HK-2 (cell line): Measurements from ENCODE around the gene UBN1.
"Not testable (repeated sequence)": the region's sequence is repeated elsewhere in the genome, so short reads cannot be mapped to it uniquely, and the experiment has no call there.

Experiments used
- DNase-seq: peaks from one replicate; pipeline ENCODE4 v3.0.0-alpha.2; 2018; ENCODE audit not compliant: unreplicated experiment

UBN1 gene

GRCh38 chr16:4904942-4905615 lies 57.8 kb downstream of the UBN1 start:
- no peak for DNase-seq

DNA sequence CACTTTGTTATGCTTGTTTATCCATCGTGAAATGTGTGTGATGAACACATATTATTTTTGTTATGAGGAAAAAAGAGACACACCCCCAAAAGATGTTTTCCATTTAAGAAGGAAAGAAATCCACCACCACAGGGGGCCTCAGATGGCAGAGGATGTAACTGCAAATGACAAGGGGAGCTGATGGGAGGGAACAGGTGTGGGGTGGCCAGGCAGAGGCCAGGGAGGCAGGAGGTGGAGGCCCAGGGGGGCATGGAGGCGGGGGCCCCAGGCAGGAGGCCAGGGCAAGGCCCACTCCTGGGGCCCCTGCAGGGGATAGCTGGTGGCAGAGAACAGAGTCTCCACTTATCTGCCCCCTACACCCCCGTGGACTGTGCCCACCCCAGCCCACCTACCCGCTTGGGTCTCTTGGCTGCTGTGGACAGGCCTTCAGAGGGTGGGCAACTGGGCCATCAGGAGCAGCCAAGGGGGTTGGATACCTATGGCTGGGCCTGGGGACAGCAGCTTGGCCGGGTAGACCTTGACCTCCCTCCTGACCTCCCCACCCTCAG lies 61.6 kb downstream of the UBN1 start:
- no peak for DNase-seq

- DNase-seq, result no peak
Measured at GRCh38 chr16:4909825-4910224, 62.5 kb downstream of the UBN1 start.

DNA sequence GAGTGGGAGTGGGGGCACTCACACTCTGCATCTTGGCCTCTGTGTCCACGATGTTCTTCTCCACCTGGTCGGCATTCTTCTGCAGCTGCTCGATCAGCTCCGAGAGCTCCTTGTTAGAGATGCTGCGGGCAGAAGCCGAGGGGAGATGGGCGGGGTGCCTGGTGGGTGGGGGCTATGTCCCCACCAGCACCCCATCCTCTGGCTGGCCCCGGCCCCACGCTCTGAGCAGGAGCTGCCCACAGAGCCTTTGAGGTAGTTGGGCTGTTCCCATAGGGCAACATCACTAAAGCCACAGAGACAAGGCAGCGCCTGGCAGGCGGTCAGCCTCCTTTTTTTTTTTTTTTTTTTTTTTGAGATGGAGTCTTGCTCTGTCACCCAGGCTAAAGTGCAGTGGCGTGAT lies 63.5 kb downstream of the UBN1 start:
- DNase-seq, result no peak

- DNase-seq, result no peak
Measured at GRCh38 chr16:4911970-4912386, 64.7 kb downstream of the UBN1 start.

GRCh38 chr16:4913130-4913773 lies 66.0 kb downstream of the UBN1 start:
- no peak for DNase-seq

DNA sequence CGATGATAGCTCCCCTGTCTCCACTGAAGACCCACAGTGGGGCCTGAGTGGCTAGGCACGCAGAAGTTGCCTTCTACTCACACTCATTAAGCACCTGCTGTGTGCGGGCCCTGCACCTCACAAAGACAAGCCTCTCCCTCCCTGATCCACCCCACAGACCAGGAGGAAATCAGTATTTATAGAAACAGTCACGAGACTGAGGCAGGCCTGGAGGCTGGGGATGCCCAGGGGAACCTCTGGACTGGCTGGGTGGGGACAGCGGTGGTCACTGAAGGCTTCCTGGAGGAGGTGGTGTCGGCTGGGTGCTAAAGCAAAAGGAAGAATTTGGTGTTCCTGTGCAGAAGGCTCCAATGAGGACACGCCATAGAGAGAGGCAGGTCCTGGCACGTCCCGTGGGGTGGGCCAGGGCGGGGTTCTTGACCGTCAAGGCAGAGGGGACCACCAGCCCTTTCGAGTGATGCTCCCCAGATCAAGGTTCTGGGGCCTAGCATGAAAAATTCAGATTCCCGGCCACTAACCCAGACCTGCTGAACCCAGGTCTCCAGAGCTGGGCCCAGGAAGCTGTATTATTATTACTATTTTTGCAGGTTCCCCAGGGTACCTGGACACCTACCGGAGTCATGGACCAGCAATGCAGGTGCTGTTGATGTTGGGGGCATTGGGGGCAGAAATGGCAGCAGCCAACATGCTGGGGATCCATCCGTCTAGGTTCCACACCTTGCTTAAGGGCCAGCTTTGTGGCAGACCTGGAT lies 66.7 kb downstream of the UBN1 start:
- no peak for DNase-seq

DNA sequence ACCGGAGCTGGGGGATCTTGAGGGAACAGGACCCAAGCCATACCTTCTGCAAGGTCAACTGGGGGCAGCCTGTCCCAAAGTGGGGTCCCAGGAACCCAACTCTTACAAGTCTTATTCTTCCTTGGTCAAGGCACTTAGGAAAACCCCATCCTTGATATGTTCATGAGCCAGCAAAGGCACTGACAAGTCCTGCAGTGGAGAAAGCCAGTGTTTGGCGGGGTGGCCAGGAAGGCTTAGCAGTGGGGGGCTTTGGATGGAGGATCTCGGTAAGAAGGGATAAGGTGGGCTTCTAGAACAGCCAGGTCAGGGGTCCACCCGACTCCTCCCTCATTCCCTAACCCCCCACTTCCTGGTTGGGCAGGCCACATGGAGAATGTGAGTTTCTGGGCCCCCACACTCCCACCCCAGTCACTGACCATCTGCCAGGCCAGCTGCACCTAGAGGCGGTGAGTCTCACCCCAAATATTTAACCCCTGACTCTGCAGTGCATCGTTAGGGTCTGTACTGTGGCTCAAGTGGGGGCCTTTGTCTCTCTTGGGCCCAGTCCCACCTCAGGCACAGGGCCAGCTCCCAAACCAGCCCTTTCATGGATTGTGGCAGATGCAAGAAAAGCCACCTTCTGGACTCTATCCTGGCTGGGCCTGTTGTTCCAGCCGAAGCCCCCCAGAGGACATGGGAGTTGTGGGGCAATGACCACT lies 67.4 kb downstream of the UBN1 start:
- no peak for DNase-seq

DNA sequence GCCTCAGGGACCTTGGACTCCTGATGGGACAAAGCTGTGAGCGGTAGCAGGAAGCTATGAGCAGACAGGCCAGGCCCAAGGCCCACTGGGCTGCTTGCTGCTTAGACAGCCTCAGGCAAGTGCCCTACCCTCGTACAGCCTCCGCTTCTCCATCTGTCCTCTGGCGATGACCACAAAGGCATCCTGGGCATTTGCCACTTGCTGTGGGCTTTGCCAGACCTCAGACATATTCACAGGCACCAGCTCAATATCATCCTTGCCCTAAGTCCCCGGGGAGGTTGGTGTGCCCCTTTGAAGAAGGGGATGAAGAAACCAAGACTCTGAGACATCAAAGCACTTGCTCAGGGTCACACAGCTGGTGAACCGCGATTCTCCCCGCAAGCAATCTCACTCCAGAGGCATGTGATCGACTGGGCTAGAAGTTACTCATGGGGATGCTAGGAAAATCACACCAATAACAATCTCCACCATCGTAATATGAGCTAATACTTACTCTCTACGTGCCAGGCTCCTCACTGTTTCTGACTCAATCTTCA lies 68.0 kb downstream of the UBN1 start:
- peak; percentile 31 for DNase-seq

GRCh38 chr16:4917117-4917516 lies 69.8 kb downstream of the UBN1 start:
- no peak for DNase-seq

DNA sequence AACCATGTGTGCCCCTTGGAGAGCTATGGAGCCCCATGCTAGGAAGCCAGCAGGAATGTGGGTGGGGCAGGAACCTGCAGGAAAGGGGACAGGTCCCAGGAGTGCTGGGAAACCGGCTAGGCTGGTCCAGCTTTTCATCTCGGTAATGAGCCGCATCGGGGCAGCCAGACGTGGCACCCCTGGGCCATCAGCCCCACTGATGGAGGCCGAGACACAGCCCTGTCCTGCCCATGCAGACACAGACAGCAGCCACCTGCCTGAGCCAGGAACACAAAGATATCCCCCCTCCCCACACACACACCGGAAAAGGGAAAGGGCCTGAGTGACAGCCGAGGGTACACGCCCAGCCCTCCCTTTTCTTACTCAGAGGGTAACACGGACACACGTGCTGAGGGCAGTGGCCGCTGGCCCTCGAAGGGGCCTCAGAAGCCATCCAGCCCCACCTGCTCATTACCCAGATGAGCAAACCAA lies 71.5 kb downstream of the UBN1 start:
- DNase-seq, result no peak

- DNase-seq, result no peak
Measured at GRCh38 chr16:4920826-4921225, 73.5 kb downstream of the UBN1 start.

DNA sequence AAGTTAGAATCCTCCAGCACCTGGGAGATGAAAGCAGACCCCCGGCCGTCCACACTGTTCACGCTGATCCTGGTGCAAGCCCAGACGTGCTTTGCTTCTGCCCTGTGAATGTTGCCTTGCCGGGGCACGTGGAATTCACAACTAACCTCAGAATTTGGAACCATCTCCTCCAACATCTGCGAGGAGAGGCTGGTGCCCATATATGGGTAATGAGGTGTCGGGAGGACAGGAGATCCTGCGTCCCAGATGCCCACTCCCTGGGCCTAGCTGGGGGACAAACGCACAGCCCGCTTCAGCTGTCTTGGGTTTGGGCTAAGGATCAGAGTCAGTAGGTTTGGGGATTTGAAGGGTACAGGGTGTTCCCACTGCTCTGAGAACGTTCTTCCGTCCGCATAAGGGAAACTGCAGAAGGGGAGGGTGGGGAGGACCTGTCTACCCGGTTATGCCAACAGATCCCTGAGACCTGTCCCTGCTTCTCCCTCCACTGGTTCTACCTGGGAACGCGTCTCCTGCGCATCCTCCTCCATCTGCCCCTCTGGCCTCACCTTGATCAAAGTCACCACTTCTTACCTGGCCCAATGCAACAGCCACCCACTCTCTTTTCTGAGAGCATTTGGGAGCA lies 75.6 kb downstream of the UBN1 start:
- DNase-seq, result no peak

DNA sequence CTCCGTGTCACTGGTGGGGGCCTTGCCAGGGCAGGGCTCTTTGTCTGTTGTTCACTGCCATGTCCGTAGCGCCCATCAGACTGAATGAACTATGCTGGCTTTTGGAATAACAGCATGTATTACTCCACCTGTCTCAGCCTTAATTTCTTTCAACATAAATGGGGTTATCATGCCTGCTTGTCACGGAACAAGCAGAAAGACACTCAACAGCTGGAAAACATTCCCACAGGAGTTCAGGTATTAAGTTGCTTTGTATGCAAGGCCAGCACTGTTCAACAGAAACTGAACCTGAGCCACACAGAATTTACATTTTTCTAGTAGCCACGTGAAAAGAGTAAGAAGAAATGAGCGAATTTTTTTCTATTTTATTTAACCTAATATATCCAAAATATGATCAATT lies 76.6 kb downstream of the UBN1 start:
- no peak for DNase-seq

DNA sequence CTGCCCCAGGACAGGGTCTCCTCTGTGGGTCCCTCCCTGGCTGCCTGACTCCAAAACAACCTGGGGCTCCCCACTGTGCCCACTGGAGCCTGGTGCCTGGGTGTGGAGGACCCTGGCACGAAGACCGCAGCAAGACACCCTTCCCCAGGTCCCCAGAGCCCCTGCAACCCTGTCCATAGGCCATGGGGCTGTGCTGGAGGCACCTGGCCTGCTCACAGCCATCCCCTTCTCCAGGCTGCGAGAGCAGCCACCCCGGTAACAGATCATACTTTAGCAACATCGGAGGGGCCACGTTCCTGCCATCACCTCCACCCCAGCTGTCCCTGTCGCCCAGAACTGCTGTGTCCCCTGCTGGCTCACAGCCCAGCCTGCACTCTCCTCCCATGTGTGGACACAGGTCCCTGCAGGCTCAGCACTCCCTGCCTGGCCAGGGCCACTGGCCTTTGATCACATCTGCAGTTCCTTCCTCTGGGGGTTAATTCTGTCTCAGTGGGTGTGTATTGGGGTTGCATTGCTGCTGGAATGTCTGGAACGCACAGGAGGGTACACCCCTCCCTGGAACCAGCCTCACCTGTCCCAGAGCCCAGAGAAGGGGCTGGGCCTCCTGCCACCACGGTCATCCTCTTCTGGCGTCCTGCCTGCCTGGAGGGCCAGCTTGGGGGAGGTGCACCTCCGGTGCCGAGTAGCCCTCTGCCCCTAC lies 77.5 kb downstream of the UBN1 start:
- DNase-seq, result no peak

DNA sequence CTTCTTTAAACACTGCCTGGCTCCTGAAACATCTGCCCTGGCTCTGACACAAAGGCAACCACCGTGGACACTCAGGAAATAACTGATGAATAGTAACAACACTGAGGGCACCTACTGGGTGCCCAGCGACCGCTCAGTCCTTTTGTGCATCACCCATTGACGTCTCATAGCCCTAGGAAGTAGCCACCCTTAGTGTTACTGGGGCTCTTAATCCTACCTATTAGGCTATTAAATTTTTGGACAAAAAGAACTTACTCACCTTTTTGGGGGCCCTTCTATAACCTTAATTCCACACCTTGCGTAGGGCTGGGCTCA lies 78.0 kb downstream of the UBN1 start:
- no peak for DNase-seq

DNA sequence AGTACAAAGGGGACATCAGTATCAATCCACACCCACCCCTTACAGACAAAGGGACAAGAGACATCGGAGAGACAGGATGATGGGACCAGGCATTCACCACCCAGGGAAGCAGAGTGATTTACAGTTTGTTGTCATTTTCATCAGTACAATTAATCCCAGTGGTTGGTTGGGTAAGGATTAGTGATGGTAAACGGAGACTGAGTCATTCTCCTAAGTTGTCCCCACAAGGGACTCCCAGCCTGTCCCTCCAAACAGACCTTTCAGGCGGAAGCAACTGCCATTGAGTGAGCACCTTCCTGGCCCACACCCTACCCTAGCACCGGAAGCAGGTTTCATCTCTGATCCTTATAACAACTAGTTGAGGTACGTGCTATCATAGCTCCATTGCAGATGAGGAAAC lies 78.5 kb downstream of the UBN1 start:
- DNase-seq, result no peak

DNA sequence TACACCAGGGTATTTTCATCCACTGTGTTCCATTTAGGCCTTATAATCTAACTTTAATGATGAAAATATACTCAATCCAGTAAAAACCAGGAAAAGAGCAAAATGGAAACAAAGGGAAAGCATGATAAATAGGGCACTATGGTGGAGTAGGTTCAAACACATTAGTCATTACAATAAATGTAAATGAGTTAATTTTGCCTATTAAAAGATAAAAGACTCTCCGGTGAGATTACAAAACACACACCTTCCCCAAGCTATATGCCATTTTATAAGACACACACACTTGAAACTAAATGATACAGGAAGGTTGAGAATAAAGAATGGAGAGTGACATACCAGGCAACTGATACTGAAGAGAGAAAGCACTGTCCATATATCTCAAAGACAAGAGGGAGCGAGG lies 79.6 kb downstream of the UBN1 start:
- DNase-seq, result no peak

DNA sequence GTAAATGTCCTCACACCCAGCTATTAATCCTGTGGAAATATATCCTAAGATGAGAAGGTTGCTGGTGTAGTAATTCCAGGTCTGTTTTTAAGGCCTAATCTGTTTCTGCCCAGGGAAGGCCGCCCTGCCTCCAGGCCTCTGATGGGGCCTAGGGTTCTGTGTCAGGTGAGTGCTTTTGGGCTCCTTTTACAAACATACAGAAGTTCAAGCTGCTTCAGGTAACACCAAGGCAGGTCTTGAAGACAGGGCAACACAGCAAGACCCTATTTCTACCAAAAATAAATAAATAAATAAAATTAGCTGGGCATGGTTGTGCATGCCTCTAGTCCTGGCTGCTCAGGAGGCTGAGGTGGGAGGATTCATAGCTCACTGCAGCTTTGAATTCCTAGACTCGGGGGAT lies 80.4 kb downstream of the UBN1 start:
- DNase-seq, result no peak

GRCh38 chr16:4928227-4928626 lies 80.9 kb downstream of the UBN1 start:
- no peak for DNase-seq

DNA sequence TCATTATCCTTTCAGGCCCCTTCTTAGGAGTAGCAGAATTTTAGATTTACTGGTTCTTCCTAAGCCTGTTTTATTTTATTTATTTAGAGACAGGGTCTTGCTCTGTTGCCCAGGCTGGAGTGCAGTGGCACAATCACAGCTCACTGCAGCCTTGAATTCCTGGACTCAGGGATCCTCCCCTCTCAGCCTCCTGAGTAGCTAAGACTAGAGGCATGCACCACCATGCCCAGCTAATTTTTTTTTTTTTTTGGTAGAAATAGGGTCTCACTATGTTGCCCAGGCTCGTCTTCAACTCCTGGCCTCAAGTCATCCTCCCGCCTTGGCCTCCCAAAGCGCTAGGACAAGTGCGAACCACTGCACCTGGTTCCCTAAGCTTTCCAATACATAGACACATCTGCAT lies 82.3 kb downstream of the UBN1 start:
- DNase-seq, result not testable (repeated sequence)
